ENCODE results near the gene DNAJB1. TPM values are rescaled to one million over a fixed set of nuclear protein-coding genes. Genes with fewer than 3 reads are reported as not detected.

The DNAJB1 gene
- total and polyA plus RNA-seq, 2 of the 13 experiments (the other 11 are each of a cell fraction or from before 2014, with no cell fraction given): 87.5 to 97.3 TPM

DNA sequence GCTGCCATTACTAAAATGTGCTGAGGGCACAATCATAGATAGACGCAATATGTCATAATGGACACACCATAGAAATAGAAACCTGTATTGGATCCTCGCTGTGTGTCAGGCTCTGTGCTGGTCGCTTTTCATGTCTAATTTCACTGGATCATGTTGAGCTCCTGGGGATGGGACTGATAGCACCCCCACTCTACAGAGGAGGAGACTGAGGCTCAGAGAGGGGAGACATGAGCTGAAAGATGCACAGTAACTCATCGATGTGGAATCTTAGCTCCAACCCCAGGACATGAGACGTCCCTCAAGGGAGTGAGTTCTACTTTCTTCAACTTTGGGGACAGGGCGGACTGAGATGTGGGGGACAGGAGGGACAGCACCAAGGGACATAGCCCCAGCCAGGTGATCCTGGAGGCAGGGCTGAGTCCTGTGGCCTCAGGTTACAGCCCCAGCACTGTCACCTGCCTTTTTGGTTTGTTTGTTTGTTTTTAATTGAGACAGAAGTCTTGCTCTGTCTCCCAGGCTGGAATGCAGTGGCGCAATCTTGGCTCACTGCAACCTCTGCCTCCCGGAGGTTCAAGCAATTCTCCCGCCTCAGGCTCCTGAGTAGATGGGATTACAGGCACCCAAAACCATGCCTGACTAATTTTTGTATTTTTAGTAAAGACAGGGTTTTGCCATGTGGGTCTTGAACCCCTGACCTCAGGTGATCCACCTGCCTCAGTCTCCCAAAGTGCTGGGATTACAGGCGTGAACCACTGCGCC is 15.7 kb downstream of the DNAJB1 start:
- Histone ChIP-seq H3K4me1 (ENCODE audit: insufficient read depth, low read length) (peaks cover 66% of the 10 kb centered on the region), H3K4me3 (replicated peaks in 1 of 3; ENCODE audit: insufficient read depth in 1 of 3, low read depth in 2 of 3, low read length in 3 of 3) (no peak overlapping the region), H3K36me3 (replicated peaks in 1 of 2; ENCODE audit: control insufficient read depth in 1 of 2, insufficient read depth in 2 of 2, low read length in 2 of 2) (no peaks in the 10 kb centered on the region), H2AFZ (ENCODE audit: low read length) (no peak overlapping the region), H4K20me1 (ENCODE audit: insufficient read depth, low read length) (no peaks in the 10 kb centered on the region), H3K27ac (ENCODE audit: extremely low read length, insufficient read depth, low read length) (no peak overlapping the region), H3K79me2 (ENCODE audit: insufficient read depth, low read length) (no peaks in the 10 kb centered on the region), H3K4me2 (ENCODE audit: low read depth, low read length) (peak overlapping the region; percentile 34; the same call in 1 of the 2 replicates), H3K9me3 (ENCODE audit: low read length) (no peaks in the 10 kb centered on the region), H3K27me3 (ENCODE audit: control insufficient read depth in 1 of 2, insufficient read depth in 2 of 2, low read length in 2 of 2) (no peaks in the 10 kb centered on the region), H3K9ac (ENCODE audit: insufficient read depth, low read depth, low read length) (no peak overlapping the region)
- peak; percentile 80 for FAIRE-seq
- ATAC-seq: peak; percentile 50
- no TSS peak for BruUV-seq (replicated peaks)
- 9% methylated on average over 7 of the region's 11 CpGs for WGBS (ENCODE audit: low lambda C conversion rate)
- intact Hi-C loops (cut with micrococcal nuclease; ENCODE audit: unreplicated experiment) (no loop called here), in situ Hi-C loops (cut with HindIII; ENCODE audit: extremely low pct_ligation_motif_present, low pct_unique_long_range_greater_than_20kb) (loop anchor here (5.0 kb wide), 1 partner anchor 45 kb away; no protein-coding TSS in a partner anchor)
- POLR2A ChIA-PET: interaction anchor here (1.4 kb wide), 1 partner anchor 16 kb away, joined by 4 read pairs; the partner anchor contains the start of gene DNAJB1
- CTCF ChIA-PET (ENCODE audit: low intra/inter-chr PET ratio, low total read pairs): no interaction called here
- DNase-seq (ENCODE audit: low spot score): peak; percentile 70
- TF ChIP-seq FOXA1 (IDR thresholded peaks at IDR 0.05): no peak
- TF ChIP-seq FOXA1 (CRISPR knock-in tag; IDR thresholded peaks at IDR 0.05): 0 out of 2 replicates have a peak, but pooled peaks have one; percentile 34
- no peak for TF ChIP-seq ZFYVE20 (CRISPR knock-in tag; IDR thresholded peaks at IDR 0.05; ENCODE audit: borderline replicate concordance, low read depth)
- TF ChIP-seq CCDC6 (CRISPR knock-in tag; IDR thresholded peaks at IDR 0.05): peak; percentile 25; the same call in 1 of the 2 replicates
- TF ChIP-seq ZMYM3 (CRISPR knock-in tag; IDR thresholded peaks at IDR 0.05): peak; percentile 51; the same call in 1 of the 2 replicates
- 0 out of 2 replicates have a peak, but pooled peaks have one; percentile 47 for TF ChIP-seq HDAC2 (CRISPR knock-in tag; IDR thresholded peaks at IDR 0.05)
- TF ChIP-seq TEAD3 (CRISPR knock-in tag; optimal IDR thresholded peaks at IDR 0.05; ENCODE audit: borderline replicate concordance): peak; percentile 98
- 0 out of 2 replicates have a peak, but pooled peaks have one; percentile 14 for TF ChIP-seq HNF4A (CRISPR knock-in tag; IDR thresholded peaks at IDR 0.05)
- no peak for TF ChIP-seq GABPA (IDR thresholded peaks at IDR 0.05; ENCODE audit: low read depth, low read length)
- no peak for TF ChIP-seq GABPA (CRISPR knock-in tag; IDR thresholded peaks at IDR 0.05; ENCODE audit: low read depth)
- TF ChIP-seq GATAD2A (CRISPR knock-in tag; IDR thresholded peaks at IDR 0.05): peak; percentile 78
- TF ChIP-seq CBFB (CRISPR knock-in tag; IDR thresholded peaks at IDR 0.05): no peak
- TF ChIP-seq TBX3 (IDR thresholded peaks at IDR 0.05; ENCODE audit: borderline replicate concordance): no peak
- TF ChIP-seq RBFOX2 (IDR thresholded peaks at IDR 0.05; ENCODE audit: low read depth, low read length): no peak
- TF ChIP-seq RARA (CRISPR knock-in tag; IDR thresholded peaks at IDR 0.05): peak; percentile 46
- TF ChIP-seq SAP130 (CRISPR knock-in tag; IDR thresholded peaks at IDR 0.05; ENCODE audit: low read depth): 0 out of 2 replicates have a peak, but pooled peaks have one; percentile 47
- TF ChIP-seq SP1 (IDR thresholded peaks at IDR 0.05): no peak
- TF ChIP-seq SP1 (CRISPR knock-in tag; IDR thresholded peaks at IDR 0.05): no peak
- peak; percentile 43; the same call in 1 of the 2 replicates for TF ChIP-seq FOXC1 (CRISPR knock-in tag; IDR thresholded peaks at IDR 0.05; ENCODE audit: borderline replicate concordance)
- no peak for TF ChIP-seq LCORL (IDR thresholded peaks at IDR 0.05)
- TF ChIP-seq LCORL (CRISPR knock-in tag; IDR thresholded peaks at IDR 0.05): peak; percentile 90
- no peak for TF ChIP-seq NCOA5 (CRISPR knock-in tag; IDR thresholded peaks at IDR 0.05)
- TF ChIP-seq FOXK1 (CRISPR knock-in tag; IDR thresholded peaks at IDR 0.05; ENCODE audit: borderline replicate concordance, low read depth): peak; percentile 39; the same call in 1 of the 2 replicates
- TF ChIP-seq, protein P1, sequence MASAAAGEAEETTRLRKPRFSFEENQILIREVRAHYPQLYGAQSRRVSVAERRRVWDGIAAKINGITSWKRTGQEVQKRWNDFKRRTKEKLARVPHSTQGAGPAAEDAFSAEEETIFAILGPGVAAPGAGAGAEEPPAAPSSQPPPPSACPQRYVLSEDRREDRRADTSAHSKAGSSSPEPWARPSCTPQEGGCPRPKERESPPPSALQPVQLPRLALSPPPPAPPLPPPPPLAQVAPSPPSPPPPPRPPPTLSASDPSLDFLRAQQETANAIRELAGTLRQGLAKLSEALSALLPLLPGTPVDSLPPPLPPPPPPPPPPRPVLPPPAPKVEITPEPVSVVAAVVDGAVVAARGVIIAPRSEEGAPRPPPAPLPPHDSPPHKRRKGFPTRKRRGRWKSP (CRISPR knock-in tag; IDR thresholded peaks at IDR 0.05): 0 out of 2 replicates have a peak, but pooled peaks have one; percentile 28
- no peak for TF ChIP-seq SATB2 (CRISPR knock-in tag; IDR thresholded peaks at IDR 0.05)
- no peak for TF ChIP-seq ZNF850 (CRISPR knock-in tag; conservative IDR thresholded peaks at IDR 0.05)
- peak; percentile 94; the same call in 1 of the 2 replicates for TF ChIP-seq ZNF343 (CRISPR knock-in tag; IDR thresholded peaks at IDR 0.05)
- no peak for TF ChIP-seq SOX6 (IDR thresholded peaks at IDR 0.05)
- peak; percentile 76 for TF ChIP-seq SOX6 (CRISPR knock-in tag; IDR thresholded peaks at IDR 0.05)
